Neural cell (in vitro differentiated cells): ENCODE measurements around the gene RBM14. TPM values are rescaled to one million over a fixed set of nuclear protein-coding genes. Genes with fewer than 3 reads are reported as not detected.
A peak's percentile ranks its signal among the peaks of the same experiment; 100 is the strongest.

Source experiments
- H2AFZ ChIP-seq: fragments of 200-600, 300-800 bp; sonication (generic), shearing (Covaris generic); 2 replicates; pipeline ENCODE4 v1.6.0; 2014; ENCODE audit warnings: low read depth, mild to moderate bottlenecking, antibody characterized with exemption, low read length, moderate library complexity
- H3F3A ChIP-seq: fragments of 200-600 bp; shearing (Covaris generic); 2 replicates; pipeline ENCODE4 v1.6.1; 2016; ENCODE audit warnings: mild to moderate bottlenecking, moderate library complexity, mixed read lengths, antibody characterized with exemption, low read length; ENCODE audit not compliant: insufficient read depth, poor library complexity, severe bottlenecking
- H3K27ac ChIP-seq: fragments of 200-600, 300-800 bp; sonication (generic), shearing (Covaris generic); 2 replicates; pipeline ENCODE4 v1.5.1; 2014; ENCODE audit warnings: mild to moderate bottlenecking, low read length, moderate library complexity
- H3K27me3 ChIP-seq: fragments of 300-800, 200-600 bp; sonication (generic), shearing (Covaris generic); 2 replicates; pipeline ENCODE4 v1.6.0; 2014; ENCODE audit warnings: mild to moderate bottlenecking, low read depth, low read length, moderate library complexity; ENCODE audit not compliant: insufficient read depth
- H3K36me3 ChIP-seq: fragments of 300-800, 200-600 bp; sonication (generic), shearing (Covaris generic); 2 replicates; pipeline ENCODE4 v1.5.1; 2014; ENCODE audit warnings: mild to moderate bottlenecking, antibody characterized with exemption, low read length, moderate library complexity; ENCODE audit not compliant: insufficient read depth
- H3K4me2 ChIP-seq: fragments of 300-800, 200-600 bp; sonication (generic), shearing (Covaris generic); 2 replicates; pipeline ENCODE4 v1.6.0; 2014; ENCODE audit warnings: mild to moderate bottlenecking, low read length
- H3K4me3 ChIP-seq: fragments of 300-800, 200-600 bp; sonication (generic), shearing (Covaris generic); 2 replicates; pipeline ENCODE4 v1.5.1; 2014; ENCODE audit warnings: mild to moderate bottlenecking, low read length, moderate library complexity
- H3K79me2 ChIP-seq: fragments of 200-600 bp; shearing (Covaris generic); replicated peaks from 2 replicates; pipeline ENCODE4 v1.6.0; 2014; ENCODE audit warnings: mild to moderate bottlenecking, low read length, moderate library complexity; ENCODE audit not compliant: insufficient read depth
- H3K9ac ChIP-seq: fragments of 300-800, 200-600 bp; sonication (generic), shearing (Covaris generic); 2 replicates; pipeline ENCODE4 v1.6.1; 2016; ENCODE audit warnings: mild to moderate bottlenecking, low read length, mixed read lengths
- H3K9me2 ChIP-seq: fragments of 200-600 bp; shearing (Covaris generic); 2 replicates; pipeline ENCODE4 v1.6.1; 2016; ENCODE audit warnings: mild to moderate bottlenecking, low read length, mixed read lengths; ENCODE audit not compliant: insufficient read depth
- H3K9me3 ChIP-seq: fragments of 200-600, 300-800 bp; sonication (generic), shearing (Covaris generic); 2 replicates; pipeline ENCODE4 v1.6.1; 2016; ENCODE audit warnings: mild to moderate bottlenecking, mixed run types, low read length, moderate library complexity, mixed read lengths
- H4K20me1 ChIP-seq: fragments of 200-600 bp; shearing (Covaris generic); 2 replicates; pipeline ENCODE4 v1.6.1; 2016; ENCODE audit warnings: mild to moderate bottlenecking, mixed run types; ENCODE audit not compliant: insufficient read depth
- EP300 ChIP-seq: fragments of 450-650 bp; conservative IDR thresholded peaks from 2 replicates; pipeline ENCODE4 v1.6.1; 2014; ENCODE audit warnings: antibody characterized with exemption, mild to moderate bottlenecking, moderate library complexity; ENCODE audit not compliant: poor library complexity, severe bottlenecking
- EZH2 ChIP-seq: fragments of 200-600, 300-800 bp; shearing (Covaris generic), sonication (generic); IDR thresholded peaks from 2 replicates; pipeline ENCODE4 v1.6.1; 2014; ENCODE audit warnings: antibody characterized with exemption, low read length, borderline replicate concordance, mild to moderate bottlenecking; ENCODE audit not compliant: insufficient read depth, poor library complexity, severe bottlenecking
- MXI1 ChIP-seq: fragments of 450-650 bp; conservative IDR thresholded peaks from 2 replicates; pipeline ENCODE4 v1.6.1; 2014; ENCODE audit warnings: antibody characterized with exemption, mild to moderate bottlenecking; ENCODE audit not compliant: poor library complexity, severe bottlenecking
- POLR2AphosphoS5 ChIP-seq: IDR thresholded peaks from 2 replicates; pipeline ENCODE4 v1.6.1; 2012
- RAD21 ChIP-seq: fragments of 450-650 bp; conservative IDR thresholded peaks from 2 replicates; pipeline ENCODE4 v1.6.1; 2014; ENCODE audit warnings: antibody characterized with exemption, mild to moderate bottlenecking, moderate library complexity
- SMC3 ChIP-seq: fragments of 450-650 bp; conservative IDR thresholded peaks from 2 replicates; pipeline ENCODE4 v1.6.1; 2014; ENCODE audit warnings: antibody characterized with exemption, mild to moderate bottlenecking, moderate library complexity; ENCODE audit not compliant: poor library complexity
- TAF1 ChIP-seq: IDR thresholded peaks from 2 replicates; pipeline ENCODE4 v1.6.1; 2012; ENCODE audit warnings: low read depth
- polyA plus RNA-seq: library from polyadenylated mRNA; depleted of rRNA; stranded (reverse); fragments of >200 nt; gene quantifications from 2 replicates; pipeline ENCODE4 v1.2.3, GENCODE V29; 2014
- TF ChIP-seq, protein P1 (sequence below): IDR thresholded peaks from 2 replicates; pipeline ENCODE4 v1.6.1; 2012; ENCODE audit warnings: borderline replicate concordance
- TF ChIP-seq, protein P2 (sequence below): fragments of 450-650 bp; IDR thresholded peaks from 2 replicates; pipeline ENCODE4 v1.5.1; 2014; ENCODE audit warnings: antibody characterized with exemption, mild to moderate bottlenecking, moderate library complexity; ENCODE audit not compliant: poor library complexity, severe bottlenecking

The RBM14 gene
- polyA plus RNA-seq, 1 donor from 2014 or later, result 43.0 TPM

- Histone ChIP-seq H3K9me3 (no peaks in the 10 kb centered on the region), H2AFZ (no peak overlapping the region), H4K20me1 (peaks cover 22% of the 10 kb centered on the region), H3K4me2 (no peak overlapping the region), H3F3A (no peaks in the 10 kb centered on the region), H3K79me2 (peaks cover 68% of the 10 kb centered on the region), H3K9me2 (no peaks in the 10 kb centered on the region), H3K27ac (no peak overlapping the region), H3K27me3 (no peaks in the 10 kb centered on the region), H3K4me3 (no peak overlapping the region), H3K36me3 (peaks cover 10% of the 10 kb centered on the region), H3K9ac (no peak overlapping the region)
- TF ChIP-seq POLR2AphosphoS5, result no peak
- no peak for TF ChIP-seq SMC3
Measured at GRCh38 chr11:66651016-66651415, 34.6 kb downstream of the RBM14 start.

- Histone ChIP-seq H3K27me3 (no peaks in the 10 kb centered on the region), H3K36me3 (no peaks in the 10 kb centered on the region), H4K20me1 (peaks cover 6% of the 10 kb centered on the region), H3K9ac (no peak overlapping the region), H3F3A (no peaks in the 10 kb centered on the region), H3K9me3 (no peaks in the 10 kb centered on the region), H3K4me3 (no peak overlapping the region), H3K4me2 (no peak overlapping the region), H2AFZ (no peak overlapping the region), H3K9me2 (no peaks in the 10 kb centered on the region), H3K79me2 (peaks cover 52% of the 10 kb centered on the region), H3K27ac (no peak overlapping the region)
- TF ChIP-seq POLR2AphosphoS5, result peak; percentile 17
- TF ChIP-seq SMC3, result no peak
Measured at GRCh38 chr11:66652651-66653050, 36.2 kb downstream of the RBM14 start.

- H3K4me3 ChIP-seq, result no peak overlapping the region
- H3K27ac ChIP-seq, result no peak overlapping the region
- H3K36me3 ChIP-seq, result no peaks in the 10 kb centered on the region
- no peak overlapping the region for H3K4me2 ChIP-seq
- H3K9me3 ChIP-seq, result no peaks in the 10 kb centered on the region
- H3K9ac ChIP-seq, result no peak overlapping the region
- H3K9me2 ChIP-seq, result no peaks in the 10 kb centered on the region
- no peaks in the 10 kb centered on the region for H3K27me3 ChIP-seq
- TF ChIP-seq, protein P1, sequence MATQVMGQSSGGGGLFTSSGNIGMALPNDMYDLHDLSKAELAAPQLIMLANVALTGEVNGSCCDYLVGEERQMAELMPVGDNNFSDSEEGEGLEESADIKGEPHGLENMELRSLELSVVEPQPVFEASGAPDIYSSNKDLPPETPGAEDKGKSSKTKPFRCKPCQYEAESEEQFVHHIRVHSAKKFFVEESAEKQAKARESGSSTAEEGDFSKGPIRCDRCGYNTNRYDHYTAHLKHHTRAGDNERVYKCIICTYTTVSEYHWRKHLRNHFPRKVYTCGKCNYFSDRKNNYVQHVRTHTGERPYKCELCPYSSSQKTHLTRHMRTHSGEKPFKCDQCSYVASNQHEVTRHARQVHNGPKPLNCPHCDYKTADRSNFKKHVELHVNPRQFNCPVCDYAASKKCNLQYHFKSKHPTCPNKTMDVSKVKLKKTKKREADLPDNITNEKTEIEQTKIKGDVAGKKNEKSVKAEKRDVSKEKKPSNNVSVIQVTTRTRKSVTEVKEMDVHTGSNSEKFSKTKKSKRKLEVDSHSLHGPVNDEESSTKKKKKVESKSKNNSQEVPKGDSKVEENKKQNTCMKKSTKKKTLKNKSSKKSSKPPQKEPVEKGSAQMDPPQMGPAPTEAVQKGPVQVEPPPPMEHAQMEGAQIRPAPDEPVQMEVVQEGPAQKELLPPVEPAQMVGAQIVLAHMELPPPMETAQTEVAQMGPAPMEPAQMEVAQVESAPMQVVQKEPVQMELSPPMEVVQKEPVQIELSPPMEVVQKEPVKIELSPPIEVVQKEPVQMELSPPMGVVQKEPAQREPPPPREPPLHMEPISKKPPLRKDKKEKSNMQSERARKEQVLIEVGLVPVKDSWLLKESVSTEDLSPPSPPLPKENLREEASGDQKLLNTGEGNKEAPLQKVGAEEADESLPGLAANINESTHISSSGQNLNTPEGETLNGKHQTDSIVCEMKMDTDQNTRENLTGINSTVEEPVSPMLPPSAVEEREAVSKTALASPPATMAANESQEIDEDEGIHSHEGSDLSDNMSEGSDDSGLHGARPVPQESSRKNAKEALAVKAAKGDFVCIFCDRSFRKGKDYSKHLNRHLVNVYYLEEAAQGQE, result no peak
- TF ChIP-seq TAF1, result no peak
- TF ChIP-seq, protein P2, sequence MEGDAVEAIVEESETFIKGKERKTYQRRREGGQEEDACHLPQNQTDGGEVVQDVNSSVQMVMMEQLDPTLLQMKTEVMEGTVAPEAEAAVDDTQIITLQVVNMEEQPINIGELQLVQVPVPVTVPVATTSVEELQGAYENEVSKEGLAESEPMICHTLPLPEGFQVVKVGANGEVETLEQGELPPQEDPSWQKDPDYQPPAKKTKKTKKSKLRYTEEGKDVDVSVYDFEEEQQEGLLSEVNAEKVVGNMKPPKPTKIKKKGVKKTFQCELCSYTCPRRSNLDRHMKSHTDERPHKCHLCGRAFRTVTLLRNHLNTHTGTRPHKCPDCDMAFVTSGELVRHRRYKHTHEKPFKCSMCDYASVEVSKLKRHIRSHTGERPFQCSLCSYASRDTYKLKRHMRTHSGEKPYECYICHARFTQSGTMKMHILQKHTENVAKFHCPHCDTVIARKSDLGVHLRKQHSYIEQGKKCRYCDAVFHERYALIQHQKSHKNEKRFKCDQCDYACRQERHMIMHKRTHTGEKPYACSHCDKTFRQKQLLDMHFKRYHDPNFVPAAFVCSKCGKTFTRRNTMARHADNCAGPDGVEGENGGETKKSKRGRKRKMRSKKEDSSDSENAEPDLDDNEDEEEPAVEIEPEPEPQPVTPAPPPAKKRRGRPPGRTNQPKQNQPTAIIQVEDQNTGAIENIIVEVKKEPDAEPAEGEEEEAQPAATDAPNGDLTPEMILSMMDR, result no peak
- no peak for TF ChIP-seq MXI1
- no peak for TF ChIP-seq EP300
- no peak for TF ChIP-seq POLR2AphosphoS5
- no peak for TF ChIP-seq SMC3
- TF ChIP-seq RAD21, result no peak
- TF ChIP-seq EZH2, result no peak
- no peak overlapping the region for H2AFZ ChIP-seq
- no peaks in the 10 kb centered on the region for H3F3A ChIP-seq
- peaks cover 6% of the 10 kb centered on the region for H4K20me1 ChIP-seq
- peaks cover 50% of the 10 kb centered on the region for H3K79me2 ChIP-seq
Measured at GRCh38 chr11:66653123-66653522, 36.7 kb downstream of the RBM14 start.
